HG03521 (cell line): ENCODE data around the gene RPS6KA4.
"Not testable (repeated sequence)": the region's sequence is repeated elsewhere in the genome, so short reads cannot be mapped to it uniquely, and the experiment has no call there.

Source experiments
- ATAC-seq: cut with Tn5 transposase; IDR thresholded peaks from one replicate; pipeline ENCODE4 v1.9.1; 2021; ENCODE audit warnings: mild to moderate bottlenecking, moderate library complexity; ENCODE audit not compliant: unreplicated experiment

The RPS6KA4 gene

DNA sequence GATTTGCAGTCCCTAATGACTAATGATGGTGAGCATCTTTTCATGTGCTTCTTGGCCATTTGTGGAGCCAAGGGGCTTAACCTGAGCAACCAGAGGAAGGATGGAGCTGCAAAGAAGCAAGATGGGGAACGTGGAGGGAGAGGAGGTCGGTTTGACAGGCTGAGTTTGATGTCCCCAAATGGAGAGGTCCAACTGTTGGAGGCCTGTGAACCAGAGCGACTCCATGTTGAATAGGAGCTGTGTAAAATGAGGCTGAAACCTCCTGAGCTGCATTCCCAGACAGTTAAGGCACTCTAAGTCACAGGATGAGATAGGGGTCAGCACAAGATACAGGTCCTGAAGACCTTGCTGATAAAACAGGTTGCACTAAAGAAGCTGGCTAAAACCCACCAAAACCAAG is 54.5 kb downstream of the RPS6KA4 start:
- no peak for ATAC-seq

DNA sequence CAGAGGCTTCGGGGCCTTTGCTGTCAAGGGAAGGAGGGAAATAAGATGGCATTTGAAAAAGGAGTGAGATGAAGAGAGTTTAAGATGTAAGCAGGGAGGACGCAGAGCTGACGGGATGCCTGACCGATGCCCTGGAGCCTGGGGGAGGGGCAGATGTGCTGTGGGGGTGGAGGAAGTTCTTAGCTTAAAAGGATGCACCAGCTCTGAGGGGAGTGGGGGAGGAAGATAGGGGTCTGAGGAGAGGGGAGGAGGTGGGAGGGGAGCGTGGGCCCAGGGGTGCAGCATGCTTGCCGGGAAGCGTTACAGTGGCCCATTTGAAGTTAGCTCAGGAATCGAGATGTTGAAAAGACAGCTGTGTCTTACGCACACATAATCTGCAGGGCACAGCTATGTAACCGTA is 56.3 kb downstream of the RPS6KA4 start:
- ATAC-seq = no peak

DNA sequence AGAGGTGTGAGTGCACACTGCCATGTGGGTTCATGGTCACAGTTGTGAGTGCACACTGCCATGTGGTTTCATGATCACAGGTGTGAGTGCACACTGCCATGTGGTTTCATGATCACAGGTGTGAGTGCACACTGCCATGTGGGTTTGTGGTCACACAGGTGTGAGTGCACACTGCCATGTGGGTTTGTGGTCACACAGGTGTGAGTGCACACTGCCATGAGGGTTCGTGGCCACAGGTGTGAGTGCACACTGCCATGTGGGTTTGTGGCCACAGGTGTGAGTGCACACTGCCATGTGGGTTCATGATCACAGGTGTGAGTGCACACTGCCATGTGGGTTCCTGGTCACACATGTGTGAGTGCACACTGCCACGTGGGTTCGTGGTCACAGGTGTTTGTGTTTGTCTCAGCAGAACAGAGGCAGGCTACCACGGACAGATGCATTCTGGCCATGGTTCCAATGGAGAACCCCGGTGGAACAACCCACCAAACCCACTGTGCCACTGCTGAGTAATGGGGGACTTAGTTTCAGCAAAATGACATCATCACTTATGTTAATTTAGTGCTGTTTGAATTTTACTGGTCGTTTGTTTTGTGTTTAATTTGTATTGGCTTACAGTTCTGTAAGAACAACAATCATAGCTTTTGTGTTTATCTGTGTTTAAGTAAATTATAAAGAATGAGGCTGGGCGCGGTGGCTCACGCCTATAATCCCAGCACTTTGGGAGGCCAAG is 57.2 kb downstream of the RPS6KA4 start:
- ATAC-seq = no peak

DNA sequence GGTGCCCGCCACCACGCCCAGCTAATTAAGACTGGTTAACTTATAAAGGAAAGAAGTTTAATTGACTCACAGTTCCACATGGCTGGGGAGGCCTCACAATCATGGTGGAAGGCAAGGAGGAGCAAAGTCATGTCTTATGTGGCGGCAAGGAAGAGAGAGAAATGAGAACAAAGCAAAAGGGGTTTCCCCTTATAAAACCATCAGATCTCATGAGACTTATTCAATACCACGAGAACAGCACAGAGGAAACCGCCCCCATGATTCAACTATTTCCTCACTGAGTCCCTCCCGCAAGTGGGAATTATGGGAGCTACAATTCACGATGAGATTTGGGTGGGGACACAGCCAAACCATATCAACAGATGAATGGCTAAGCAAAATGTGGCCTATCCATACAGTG is 59.3 kb downstream of the RPS6KA4 start:
- not testable (repeated sequence) for ATAC-seq

DNA sequence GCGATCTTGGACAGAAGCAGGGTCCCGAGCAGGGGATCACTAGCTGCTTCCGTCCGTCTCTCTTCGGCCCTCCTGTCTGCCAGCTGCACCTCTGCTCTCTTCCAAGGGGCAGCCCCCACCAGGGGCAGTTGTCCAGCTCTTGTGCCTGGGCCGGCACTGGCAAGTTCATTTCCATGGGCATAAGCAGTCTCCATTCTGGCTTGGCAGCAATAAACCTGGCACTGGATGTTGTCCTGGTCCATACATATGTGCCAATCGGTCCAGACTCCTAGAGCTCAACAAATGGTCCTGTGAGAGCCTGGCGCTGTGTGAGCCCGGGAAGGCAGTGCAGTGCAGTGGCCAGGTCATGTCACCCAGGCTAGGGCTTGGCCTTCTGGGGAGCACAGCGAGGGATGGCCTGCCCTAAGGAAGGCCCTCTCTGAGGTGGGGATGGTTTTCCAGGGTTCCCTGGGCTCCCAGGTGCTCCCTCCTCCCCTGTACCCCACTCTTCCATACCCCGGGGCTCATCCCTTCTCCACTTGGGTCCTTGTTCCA is 60.4 kb downstream of the RPS6KA4 start:
- ATAC-seq = no peak

DNA sequence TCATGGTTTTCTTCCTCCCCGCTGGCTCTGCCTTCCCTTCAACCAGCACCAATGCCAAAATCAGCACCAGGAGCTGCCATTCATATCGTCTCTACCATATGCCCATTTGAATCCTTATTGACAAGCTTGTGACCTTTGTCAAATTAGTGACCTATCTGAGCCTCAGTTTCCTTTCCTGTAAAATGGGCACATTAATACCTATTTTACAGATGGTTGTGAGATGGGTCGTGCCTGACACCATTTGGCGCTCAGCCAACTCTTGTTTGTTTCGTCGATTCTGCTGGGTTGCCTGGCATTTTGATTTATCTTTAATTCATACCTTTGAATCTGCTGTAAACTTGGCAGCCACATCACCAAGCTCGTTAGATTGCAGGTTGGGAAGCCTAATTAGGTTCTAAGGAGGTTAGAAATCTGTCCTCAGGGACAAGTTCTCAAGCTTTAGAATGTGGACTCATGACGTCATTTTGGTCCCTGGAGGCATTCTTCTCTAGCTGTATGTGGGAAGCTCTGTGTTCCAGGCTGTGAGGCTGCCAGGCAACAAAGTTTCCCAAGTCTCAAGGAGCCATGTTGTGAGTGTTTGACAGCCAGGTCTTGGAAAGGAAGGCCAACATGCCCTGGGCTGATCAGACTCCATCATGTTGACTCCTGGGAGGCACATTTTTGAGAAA is 61.0 kb downstream of the RPS6KA4 start:
- no peak for ATAC-seq
